Measurements from ENCODE around the gene RADIL. TPM values are rescaled to one million over a fixed set of nuclear protein-coding genes. Genes with fewer than 3 reads are reported as not detected.

Gene RADIL
- total RNA-seq, 2 donors from 2014 or later: 7.7 to 16.0 TPM

- Histone ChIP-seq H3K4me1 (no peaks in the 10 kb centered on the region), H3K27me3 (no peaks in the 10 kb centered on the region), H3K27ac (no peak overlapping the region), H3K36me3 (peaks cover 91% of the 10 kb centered on the region), H3K4me3 (no peak overlapping the region), H3K9me3 (no peaks in the 10 kb centered on the region)
- DNase-seq (ENCODE audit: low spot score): no peak
- TF ChIP-seq CTCF (IDR thresholded peaks at IDR 0.05): no peak
These were observed 122.6 kb downstream of the RADIL start for GRCh38 chr7:4760952-4761351.

DNA sequence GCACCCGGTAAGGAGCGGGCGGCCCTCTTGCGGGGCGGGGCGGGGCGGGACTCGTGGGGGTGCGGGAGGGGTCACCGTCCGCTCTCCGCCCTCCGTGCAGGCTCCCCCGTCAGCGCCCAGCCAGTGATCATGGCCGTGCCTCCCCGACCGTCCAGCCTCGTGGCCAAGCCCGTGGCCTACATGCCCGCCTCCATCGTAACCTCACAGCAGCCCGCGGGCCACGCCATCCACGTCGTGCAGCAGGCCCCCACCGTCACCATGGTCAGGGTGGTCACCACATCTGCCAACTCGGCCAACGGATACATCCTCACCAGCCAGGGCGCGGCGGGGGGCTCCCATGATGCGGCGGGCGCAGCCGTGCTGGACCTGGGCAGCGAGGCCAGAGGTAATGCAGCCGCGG lies 124.3 kb downstream of the RADIL start:
- Histone ChIP-seq H3K27ac (no peak overlapping the region), H3K27me3 (no peaks in the 10 kb centered on the region), H3K36me3 (peaks cover 94% of the 10 kb centered on the region), H3K4me1 (peaks cover 0 to under 1% of the 10 kb centered on the region in 2 donors), H3K9me3 (no peaks in the 10 kb centered on the region), H3K4me3 (no peak overlapping the region)
- TF ChIP-seq CTCF (IDR thresholded peaks at IDR 0.05): no peak
- DNase-seq (ENCODE audit: low spot score): no peak

- Histone ChIP-seq H3K4me1 (peaks cover 0 to 5% of the 10 kb centered on the region in 2 donors), H3K9me3 (no peaks in the 10 kb centered on the region), H3K27ac (no peak overlapping the region), H3K36me3 (peaks cover 92% of the 10 kb centered on the region), H3K4me3 (no peak overlapping the region), H3K27me3 (no peaks in the 10 kb centered on the region)
- no peak for DNase-seq (ENCODE audit: low spot score)
- TF ChIP-seq CTCF (IDR thresholded peaks at IDR 0.05): no peak
These were observed 124.7 kb downstream of the RADIL start for GRCh38 chr7:4758791-4759190.

- Histone ChIP-seq H3K27me3 (no peaks in the 10 kb centered on the region), H3K4me1 (peaks cover 0 to 7% of the 10 kb centered on the region in 2 donors), H3K4me3 (no peak overlapping the region), H3K9me3 (no peaks in the 10 kb centered on the region), H3K36me3 (peaks cover 85% of the 10 kb centered on the region), H3K27ac (no peak overlapping the region)
- TF ChIP-seq CTCF (IDR thresholded peaks at IDR 0.05): no peak
- DNase-seq (ENCODE audit: low spot score): no peak
These were observed 125.4 kb downstream of the RADIL start for GRCh38 chr7:4758111-4758510.

- H3K27ac ChIP-seq: no peak overlapping the region
- TF ChIP-seq CTCF (IDR thresholded peaks at IDR 0.05): no peak
- H3K36me3 ChIP-seq: peaks cover 55% of the 10 kb centered on the region
- no peak for DNase-seq (ENCODE audit: low spot score)
- H3K4me1 ChIP-seq: peaks cover 0 to 7% of the 10 kb centered on the region in 2 donors
- no peaks in the 10 kb centered on the region for H3K9me3 ChIP-seq
- no peak overlapping the region for H3K4me3 ChIP-seq
- no peaks in the 10 kb centered on the region for H3K27me3 ChIP-seq
These were observed 128.5 kb downstream of the RADIL start for GRCh38 chr7:4755045-4755444.

DNA sequence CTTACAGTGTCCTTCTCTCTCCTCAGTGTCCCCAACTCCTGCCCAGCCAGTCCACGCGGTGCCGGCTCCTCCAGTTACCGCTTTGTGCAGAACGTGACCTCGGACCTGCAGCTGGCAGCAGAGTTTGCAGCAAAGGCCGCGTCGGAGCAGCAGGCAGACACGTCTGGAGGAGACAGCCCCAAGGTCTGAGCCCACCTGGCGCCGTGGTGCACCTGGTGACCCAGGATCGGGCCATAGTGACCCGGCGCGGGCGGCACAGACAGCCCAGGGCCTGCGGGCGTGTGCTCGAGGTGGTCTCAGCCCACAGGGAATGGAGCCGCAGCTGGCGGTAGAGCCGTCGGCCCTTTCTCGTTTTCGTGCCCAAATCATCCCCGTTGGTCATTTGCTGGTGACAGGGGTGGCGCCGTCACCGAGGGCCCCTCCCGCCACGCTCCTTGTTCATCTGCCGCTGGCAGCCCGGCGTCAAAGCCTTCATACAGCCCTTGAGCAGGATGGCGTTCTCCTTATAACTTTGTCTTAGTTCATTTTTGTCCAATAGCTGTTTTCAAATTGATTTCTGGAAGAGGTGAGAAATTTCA lies 129.0 kb downstream of the RADIL start:
- H3K27me3 ChIP-seq: no peaks in the 10 kb centered on the region
- no peak overlapping the region for H3K4me3 ChIP-seq
- peaks cover 49% of the 10 kb centered on the region for H3K36me3 ChIP-seq
- no peaks in the 10 kb centered on the region for H3K9me3 ChIP-seq
- no peak for TF ChIP-seq CTCF (IDR thresholded peaks at IDR 0.05)
- H3K4me1 ChIP-seq: peaks cover 0 to 7% of the 10 kb centered on the region in 2 donors
- no peak overlapping the region for H3K27ac ChIP-seq
- DNase-seq (ENCODE audit: low spot score): no peak

Measured in right atrium auricular region (tissue), 2 donors.